ENCODE results near the gene MOCS1.

Gene MOCS1

GRCh38 chr6:39899554-39900295 lies 34.5 kb downstream of the MOCS1 start:
- no peak for DNase-seq

- no peak for DNase-seq
Observed at GRCh38 chr6:39898625-39899024, 35.6 kb downstream of the MOCS1 start.

- no peak for DNase-seq
Observed at GRCh38 chr6:39897698-39898097, 36.6 kb downstream of the MOCS1 start.

- DNase-seq: no peak
Observed at GRCh38 chr6:39896701-39897100, 37.6 kb downstream of the MOCS1 start.

- no peak for DNase-seq
Observed at GRCh38 chr6:39893286-39893685, 41.0 kb downstream of the MOCS1 start.

GRCh38 chr6:39892490-39893129 lies 41.7 kb downstream of the MOCS1 start:
- DNase-seq: peak; percentile 24

GRCh38 chr6:39891976-39892375 lies 42.3 kb downstream of the MOCS1 start:
- no peak for DNase-seq

GRCh38 chr6:39891353-39891752 lies 42.9 kb downstream of the MOCS1 start:
- DNase-seq: no peak

GRCh38 chr6:39889229-39889628 lies 45.0 kb downstream of the MOCS1 start:
- no peak for DNase-seq

GRCh38 chr6:39887692-39888450 lies 46.4 kb downstream of the MOCS1 start:
- DNase-seq: no peak

- no peak for DNase-seq
Observed at GRCh38 chr6:39886871-39887270, 47.4 kb downstream of the MOCS1 start.

- DNase-seq: no peak
Observed at GRCh38 chr6:39885691-39886090, 48.6 kb downstream of the MOCS1 start.

GRCh38 chr6:39884696-39885095 lies 49.6 kb downstream of the MOCS1 start:
- no peak for DNase-seq

- no peak for DNase-seq
Observed at GRCh38 chr6:39882531-39882899, 51.7 kb downstream of the MOCS1 start.

- DNase-seq: no peak
Observed at GRCh38 chr6:39881851-39882530, 52.3 kb downstream of the MOCS1 start.

- no peak for DNase-seq
Observed at GRCh38 chr6:39880594-39880993, 53.7 kb downstream of the MOCS1 start.

- no peak for DNase-seq
Observed at GRCh38 chr6:39879535-39879934, 54.7 kb downstream of the MOCS1 start.

GRCh38 chr6:39876826-39877225 lies 57.4 kb downstream of the MOCS1 start:
- no peak for DNase-seq

GRCh38 chr6:39876111-39876510 lies 58.2 kb downstream of the MOCS1 start:
- no peak for DNase-seq

- DNase-seq: no peak
Observed at GRCh38 chr6:39873439-39873838, 60.8 kb downstream of the MOCS1 start.

- DNase-seq: no peak
Observed at GRCh38 chr6:39870950-39871349, 63.3 kb downstream of the MOCS1 start.

GRCh38 chr6:39867592-39867991 lies 66.7 kb downstream of the MOCS1 start:
- DNase-seq: no peak
